Measurements from ENCODE around the gene BCAT1.

BCAT1 gene

DNA sequence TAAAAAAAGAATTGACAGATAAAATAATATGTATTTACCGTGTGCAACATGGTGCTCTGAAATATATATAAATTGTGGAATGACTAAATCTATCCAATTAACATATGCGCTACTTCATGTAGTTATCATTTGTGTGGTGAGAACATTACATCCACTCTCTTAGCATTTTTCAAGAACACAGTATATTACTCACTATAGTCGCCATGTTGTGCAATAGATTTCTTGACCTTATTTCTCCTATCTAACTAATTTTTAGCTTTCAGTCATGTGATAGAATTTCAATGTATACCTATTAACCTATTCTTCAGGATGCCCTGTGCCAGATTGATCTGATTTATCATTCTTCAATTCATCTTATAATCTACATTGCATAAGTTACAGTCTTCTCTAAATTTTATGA, 178.6 kb downstream of the BCAT1 start:
- no peak for DNase-seq (ENCODE audit: low read depth in 2 of 2)

- DNase-seq (ENCODE audit: low read depth in 2 of 2) = no peak
These were observed 179.2 kb downstream of the BCAT1 start for GRCh38 chr12:24769682-24770081.

DNA sequence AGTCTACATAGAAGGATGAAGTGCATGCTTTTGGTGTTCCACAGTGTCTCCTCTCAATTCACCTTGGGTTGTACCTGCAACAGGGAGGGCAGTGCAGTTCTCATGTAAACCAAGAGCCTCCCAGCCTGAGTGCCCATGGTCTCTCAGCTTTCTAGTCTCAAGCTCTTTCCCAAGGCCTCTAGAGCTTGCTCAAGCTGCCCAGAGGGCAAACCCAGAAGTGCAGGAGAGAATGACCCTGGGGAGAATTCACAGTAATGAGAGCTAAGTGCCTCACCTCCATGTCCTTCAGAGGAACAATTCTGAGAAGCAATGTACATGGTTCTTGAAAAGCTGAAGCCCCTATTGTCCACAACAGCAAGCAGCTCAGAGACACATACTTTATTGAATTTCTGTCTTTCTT, 180.5 kb downstream of the BCAT1 start:
- DNase-seq (ENCODE audit: low read depth in 2 of 2) = no peak

DNA sequence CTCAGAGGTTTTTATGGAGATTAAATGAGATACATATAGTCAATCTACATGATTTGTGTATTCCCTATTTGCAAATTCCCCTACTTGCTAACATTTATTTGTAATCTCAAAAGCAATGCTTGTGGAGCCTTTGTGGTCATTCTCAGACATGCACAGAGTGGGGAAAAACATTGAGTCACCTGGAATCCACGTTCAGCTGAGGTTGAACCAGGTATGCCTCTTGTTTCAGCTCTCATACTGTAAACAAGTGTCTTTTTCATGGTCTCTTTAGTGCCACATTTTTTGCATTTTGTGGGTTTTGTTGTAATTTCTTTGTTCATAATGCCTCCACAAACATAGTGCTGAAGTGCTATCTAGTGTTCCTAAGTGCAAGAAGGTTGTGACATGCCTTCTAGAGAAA, 181.9 kb downstream of the BCAT1 start:
- DNase-seq (ENCODE audit: low read depth in 2 of 2) = no peak

DNA sequence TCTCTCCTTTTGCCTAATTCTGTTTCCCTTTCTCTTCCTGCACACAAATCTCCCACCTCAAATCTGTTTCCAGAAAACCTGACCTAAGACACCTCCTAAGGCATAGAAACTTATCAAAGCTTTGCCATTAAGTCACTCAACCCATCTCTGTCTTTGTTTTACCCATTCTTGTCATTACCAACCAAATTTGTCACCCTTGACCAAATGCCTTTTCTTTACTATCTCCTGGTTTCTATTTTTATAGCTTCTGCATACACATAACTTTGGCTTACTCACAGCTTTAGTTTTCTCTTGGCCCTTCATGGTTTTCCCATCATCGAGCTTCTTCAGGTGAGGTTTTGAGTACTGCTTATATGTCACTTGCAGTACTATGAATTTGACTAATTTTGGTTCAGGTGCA, 184.2 kb downstream of the BCAT1 start:
- DNase-seq (ENCODE audit: low read depth in 2 of 2) = no peak

DNA sequence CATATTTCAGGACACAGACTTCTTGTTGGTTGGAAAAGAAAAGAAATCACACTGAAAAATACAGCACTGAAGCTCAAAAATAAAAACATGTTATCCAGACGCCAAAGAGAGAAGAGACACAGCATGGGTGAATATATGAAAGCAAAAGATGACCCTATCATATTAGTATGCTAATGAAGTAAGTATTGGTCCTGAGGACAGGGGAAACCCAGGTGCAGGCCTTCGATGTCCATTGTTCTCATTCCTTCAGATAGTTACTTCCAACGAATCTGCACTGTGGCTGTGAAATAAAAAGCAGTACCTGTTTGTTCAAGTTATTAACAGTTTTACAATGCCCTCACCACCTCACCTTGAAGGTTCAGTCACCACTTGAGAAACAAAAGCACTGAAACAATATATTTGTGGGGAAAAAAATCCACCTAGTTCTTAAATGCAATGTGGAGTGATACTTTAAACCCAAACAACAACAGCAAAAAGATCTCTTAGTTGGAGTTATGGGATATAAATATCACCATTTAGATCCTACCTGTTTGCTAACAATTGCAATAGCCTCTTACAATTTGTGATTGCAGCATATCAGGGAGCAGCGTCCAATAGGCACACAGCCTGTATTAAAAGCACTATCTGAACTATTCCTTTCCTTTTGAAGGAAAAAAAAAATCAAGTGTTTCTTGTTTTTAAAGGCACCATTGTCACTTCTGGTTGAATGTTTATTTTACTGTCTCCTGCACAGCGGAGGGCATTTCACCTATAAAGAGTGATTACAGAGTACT, 188.1 kb downstream of the BCAT1 start:
- DNase-seq (ENCODE audit: low read depth in 2 of 2) = no peak

GRCh38 chr12:24760162-24760561, 188.7 kb downstream of the BCAT1 start:
- no peak for DNase-seq (ENCODE audit: low read depth in 2 of 2)
